Renal cortical epithelial cell (primary cell): ENCODE data around the gene RPL15. TPM values are rescaled to one million over a fixed set of nuclear protein-coding genes. Genes with fewer than 3 reads are reported as not detected.

Experiments
- DNase-seq: peaks from one replicate; pipeline ENCODE4 v3.0.0-alpha.2; 2011; ENCODE audit warnings: low read depth
- total RNA-seq: library from RNA; depleted of rRNA; stranded (reverse); fragments of >200 nt; gene quantifications from 2 replicates; pipeline ENCODE4 v1.2.3, GENCODE V29; 2014

RPL15 gene
- total RNA-seq, 1 donor from 2014 or later, result 1,175 TPM

DNA sequence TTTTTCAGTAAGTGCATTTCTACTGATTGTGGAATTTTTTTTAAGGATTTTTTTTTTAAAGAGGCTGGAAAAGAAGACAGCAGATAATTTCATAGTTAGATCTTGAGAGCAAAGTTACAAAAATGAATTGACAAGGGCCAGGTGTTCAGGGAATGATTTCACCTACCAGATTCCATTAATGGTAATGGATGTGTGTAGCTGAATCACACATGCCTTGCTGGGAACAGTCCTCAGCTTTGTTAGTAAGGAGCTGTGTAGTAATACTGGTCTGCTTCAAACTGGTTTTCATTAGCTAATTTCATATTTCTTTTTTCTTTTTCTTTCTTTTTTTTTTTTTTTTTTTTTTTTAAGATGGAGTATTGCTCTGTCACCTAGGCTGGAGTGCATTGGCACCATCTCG is 44.1 kb downstream of the RPL15 start:
- peak; percentile 79 for DNase-seq

DNA sequence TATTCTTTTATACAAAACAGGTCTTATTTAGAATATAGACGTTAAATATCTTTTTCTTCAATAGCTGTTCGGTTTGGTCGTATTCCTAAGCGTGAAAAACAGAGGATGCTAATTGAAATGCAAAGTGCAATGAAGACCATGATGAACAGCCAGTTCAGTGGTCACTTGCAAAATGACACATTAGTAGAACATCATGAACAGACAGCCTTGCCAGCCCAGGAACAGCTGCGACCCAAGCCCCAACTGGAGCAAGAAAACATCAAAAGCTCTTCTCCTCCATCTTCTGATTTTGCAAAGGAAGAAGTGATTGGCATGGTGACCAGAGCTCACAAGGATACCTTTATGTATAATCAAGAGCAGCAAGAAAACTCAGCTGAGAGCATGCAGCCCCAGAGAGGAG is 45.0 kb downstream of the RPL15 start:
- DNase-seq, result no peak

DNA sequence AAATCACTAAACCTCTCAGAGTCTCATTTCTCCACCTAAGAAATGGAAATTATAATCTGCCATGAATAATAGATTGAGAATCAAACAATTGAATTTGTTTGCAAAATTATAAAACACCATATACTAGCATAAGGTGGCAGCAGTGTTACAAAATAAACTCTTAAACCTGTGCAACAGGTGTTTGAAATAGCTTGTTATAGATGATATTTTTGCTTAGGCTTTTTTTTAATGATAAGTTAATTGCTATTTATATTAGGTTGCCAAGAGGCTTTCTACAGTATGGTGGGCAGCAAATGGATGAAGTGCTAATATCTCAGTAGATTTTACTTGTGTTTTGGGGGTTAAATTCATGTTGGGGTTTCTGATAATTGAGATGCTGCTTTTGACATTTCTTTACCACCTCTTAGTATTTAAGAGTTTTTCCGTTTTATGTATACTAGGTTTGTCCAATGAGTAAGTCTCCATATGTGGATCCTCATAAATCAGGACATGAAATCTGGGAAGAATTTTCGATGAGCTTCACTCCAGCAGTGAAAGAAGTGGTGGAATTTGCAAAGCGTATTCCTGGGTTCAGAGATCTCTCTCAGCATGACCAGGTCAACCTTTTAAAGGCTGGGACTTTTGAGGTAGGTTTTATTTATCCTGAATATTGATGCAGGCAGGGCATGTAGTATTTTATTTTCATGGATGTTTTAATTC is 47.8 kb downstream of the RPL15 start:
- no peak for DNase-seq

- no peak for DNase-seq
Measured at GRCh38 chr3:23966328-23966727, 49.4 kb downstream of the RPL15 start.

DNA sequence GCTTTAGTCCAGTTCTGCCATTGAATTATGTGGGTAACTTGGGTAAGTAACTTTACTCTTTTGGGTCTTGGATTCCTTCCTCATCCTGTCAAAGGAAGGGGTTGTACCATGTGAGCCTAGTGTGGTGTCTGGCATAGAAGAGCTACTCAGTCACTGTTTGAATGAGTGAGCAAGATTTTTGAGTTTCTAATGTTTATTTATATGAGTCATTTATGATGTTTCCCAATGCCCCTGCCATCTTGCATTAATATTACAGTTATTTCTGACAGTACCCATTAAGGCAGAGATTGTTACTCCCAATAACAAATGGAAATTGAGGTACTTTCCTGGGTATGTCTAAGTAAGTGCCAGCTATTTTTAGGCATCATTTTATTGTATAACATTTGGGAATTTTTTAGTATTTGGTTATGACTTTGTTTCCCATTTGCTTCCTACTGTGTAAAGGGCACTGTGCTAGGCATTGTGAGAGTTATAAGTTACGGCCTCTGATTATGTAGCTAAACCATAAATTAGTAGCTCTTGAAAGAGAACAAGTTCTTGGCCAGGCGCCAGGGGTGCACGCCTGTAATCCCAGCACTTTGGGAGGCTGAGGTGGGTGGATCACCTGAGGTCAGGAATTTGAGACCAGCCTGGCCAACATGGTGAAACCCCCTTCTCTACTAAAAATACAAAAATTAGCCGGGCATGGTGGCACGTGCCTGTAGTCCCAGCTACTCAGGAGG is 51.7 kb downstream of the RPL15 start:
- peak; percentile 59 for DNase-seq

- DNase-seq, result no peak
Measured at GRCh38 chr3:23969393-23969792, 52.5 kb downstream of the RPL15 start.

Other genes with a start within 250 kb of the RPL15 start
- gene UBE2E1, start 111.2 kb upstream of the RPL15 start, total RNA-seq, result 98.2 and 285 TPM in 2 replicates
- 9.9 and 17.2 TPM in 2 replicates for gene NKIRAS1, start 142 bp upstream of the RPL15 start, total RNA-seq
- 16.3 and 22.5 TPM in 2 replicates for gene NR1D2, start 28.2 kb downstream of the RPL15 start, total RNA-seq